ENCODE data around the gene MAVS. TPM values are rescaled to one million over a fixed set of nuclear protein-coding genes. Genes with fewer than 3 reads are reported as not detected.

MAVS gene
- total RNA-seq, 4 donors from 2014 or later: 39.6 to 94.4 (median 69.7) TPM

DNA sequence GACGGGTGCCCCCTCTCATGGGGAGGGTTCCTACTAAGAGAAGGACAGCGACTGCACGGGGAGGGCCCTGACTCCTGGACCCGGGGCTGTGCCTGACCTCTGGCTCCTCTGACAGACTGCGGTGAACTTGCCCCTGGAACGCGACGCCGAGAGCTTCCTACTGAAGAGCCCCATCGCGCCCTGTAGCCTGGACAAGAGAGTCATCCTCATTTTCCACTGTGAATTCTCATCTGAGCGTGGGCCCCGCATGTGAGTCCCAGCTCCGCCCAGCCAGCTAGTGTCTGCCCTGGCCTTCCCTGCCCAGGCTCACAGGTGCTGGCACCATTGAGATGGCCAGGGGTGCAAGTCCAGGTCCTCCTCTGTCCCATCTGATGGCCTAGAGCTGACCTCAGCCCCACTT, 43.3 kb upstream of the MAVS start:
- no peak overlapping the region for H3K4me3 ChIP-seq
- H3K9me3 ChIP-seq: no peaks in the 10 kb centered on the region
- H3K4me1 ChIP-seq: peaks cover 19 to 58% (median 25%) of the 10 kb centered on the region in 4 donors
- DNase-seq: peak in 1 of 3 donors; percentile 39
- TF ChIP-seq POLR2A (IDR thresholded peaks at IDR 0.05): no peak
- TF ChIP-seq, protein P1, sequence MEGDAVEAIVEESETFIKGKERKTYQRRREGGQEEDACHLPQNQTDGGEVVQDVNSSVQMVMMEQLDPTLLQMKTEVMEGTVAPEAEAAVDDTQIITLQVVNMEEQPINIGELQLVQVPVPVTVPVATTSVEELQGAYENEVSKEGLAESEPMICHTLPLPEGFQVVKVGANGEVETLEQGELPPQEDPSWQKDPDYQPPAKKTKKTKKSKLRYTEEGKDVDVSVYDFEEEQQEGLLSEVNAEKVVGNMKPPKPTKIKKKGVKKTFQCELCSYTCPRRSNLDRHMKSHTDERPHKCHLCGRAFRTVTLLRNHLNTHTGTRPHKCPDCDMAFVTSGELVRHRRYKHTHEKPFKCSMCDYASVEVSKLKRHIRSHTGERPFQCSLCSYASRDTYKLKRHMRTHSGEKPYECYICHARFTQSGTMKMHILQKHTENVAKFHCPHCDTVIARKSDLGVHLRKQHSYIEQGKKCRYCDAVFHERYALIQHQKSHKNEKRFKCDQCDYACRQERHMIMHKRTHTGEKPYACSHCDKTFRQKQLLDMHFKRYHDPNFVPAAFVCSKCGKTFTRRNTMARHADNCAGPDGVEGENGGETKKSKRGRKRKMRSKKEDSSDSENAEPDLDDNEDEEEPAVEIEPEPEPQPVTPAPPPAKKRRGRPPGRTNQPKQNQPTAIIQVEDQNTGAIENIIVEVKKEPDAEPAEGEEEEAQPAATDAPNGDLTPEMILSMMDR (IDR thresholded peaks at IDR 0.05): no peak
- H3K36me3 ChIP-seq: peaks cover 0 to 52% (median 0%) of the 10 kb centered on the region in 3 donors
- H3K27me3 ChIP-seq: no peaks in the 10 kb centered on the region
- no peak overlapping the region for H3K27ac ChIP-seq

DNA sequence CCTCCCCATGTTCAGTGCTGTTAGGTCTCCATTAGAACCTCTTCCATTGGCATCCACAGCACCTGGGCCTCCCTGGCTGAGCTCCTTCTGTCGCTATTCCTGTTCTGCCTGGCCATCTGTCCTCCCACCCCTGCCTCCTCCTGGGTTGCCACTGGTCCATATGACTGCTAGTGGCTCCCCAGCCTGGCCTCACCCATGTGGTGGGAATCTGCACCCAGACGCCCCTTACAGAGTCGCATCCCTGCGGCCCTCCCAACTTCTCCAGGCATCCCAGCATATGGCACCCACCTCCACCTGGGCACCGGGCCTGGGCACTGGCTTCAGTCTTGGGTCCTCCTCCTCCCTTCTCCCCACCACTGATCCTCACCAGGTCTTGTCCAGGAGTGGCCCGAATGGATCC, 42.8 kb upstream of the MAVS start:
- Histone ChIP-seq H3K36me3 (peaks cover 0 to 52% (median 0%) of the 10 kb centered on the region in 3 donors), H3K4me1 (peaks cover 16 to 58% (median 22%) of the 10 kb centered on the region in 4 donors), H3K9me3 (no peaks in the 10 kb centered on the region), H3K27ac (peak overlapping the region in 1 of 4 donors; percentile 94), H3K27me3 (no peaks in the 10 kb centered on the region), H3K4me3 (no peak overlapping the region)
- no peak for TF ChIP-seq POLR2A (IDR thresholded peaks at IDR 0.05)
- TF ChIP-seq, protein P1 (IDR thresholded peaks at IDR 0.05): no peak
- DNase-seq: peak in 1 of 3 donors; percentile 32

DNA sequence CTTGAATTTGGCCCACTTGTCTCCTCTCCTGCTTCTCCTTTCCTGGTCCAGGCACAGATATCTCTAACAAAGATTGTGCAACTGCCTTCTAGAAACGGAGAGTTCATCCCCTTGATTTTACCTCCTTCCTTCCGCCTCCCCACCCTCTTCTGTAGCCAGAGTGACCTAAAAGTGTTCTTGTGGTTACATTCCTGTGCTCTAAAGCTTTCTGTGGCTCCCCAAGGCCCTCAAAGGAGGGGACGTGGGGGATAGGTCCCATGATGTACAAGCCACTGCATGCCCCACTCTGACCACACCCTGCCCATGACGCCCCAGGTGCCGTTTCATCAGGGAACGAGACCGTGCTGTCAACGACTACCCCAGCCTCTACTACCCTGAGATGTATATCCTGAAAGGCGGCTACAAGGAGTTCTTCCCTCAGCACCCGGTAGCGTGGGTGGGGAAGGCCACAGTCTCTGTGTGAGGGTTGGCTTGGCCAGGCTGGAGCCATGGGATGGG, 42.3 kb upstream of the MAVS start:
- DNase-seq: no peak
- H3K36me3 ChIP-seq: peaks cover 0 to 52% (median 0%) of the 10 kb centered on the region in 3 donors
- no peaks in the 10 kb centered on the region for H3K9me3 ChIP-seq
- TF ChIP-seq, protein P1 (IDR thresholded peaks at IDR 0.05): no peak
- TF ChIP-seq POLR2A (IDR thresholded peaks at IDR 0.05): no peak
- H3K27me3 ChIP-seq: no peaks in the 10 kb centered on the region
- peaks cover 14 to 54% (median 19%) of the 10 kb centered on the region in 4 donors for H3K4me1 ChIP-seq
- H3K4me3 ChIP-seq: no peak overlapping the region
- H3K27ac ChIP-seq: peak overlapping the region in 3 of 4 donors; percentile 31 to 95 (median 94)

DNA sequence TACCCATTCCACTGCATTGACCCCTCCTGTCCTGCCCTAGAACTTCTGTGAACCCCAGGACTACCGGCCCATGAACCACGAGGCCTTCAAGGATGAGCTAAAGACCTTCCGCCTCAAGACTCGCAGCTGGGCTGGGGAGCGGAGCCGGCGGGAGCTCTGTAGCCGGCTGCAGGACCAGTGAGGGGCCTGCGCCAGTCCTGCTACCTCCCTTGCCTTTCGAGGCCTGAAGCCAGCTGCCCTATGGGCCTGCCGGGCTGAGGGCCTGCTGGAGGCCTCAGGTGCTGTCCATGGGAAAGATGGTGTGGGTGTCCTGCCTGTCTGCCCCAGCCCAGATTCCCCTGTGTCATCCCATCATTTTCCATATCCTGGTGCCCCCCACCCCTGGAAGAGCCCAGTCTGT, 41.9 kb upstream of the MAVS start:
- TF ChIP-seq POLR2A (IDR thresholded peaks at IDR 0.05): no peak
- TF ChIP-seq, protein P1 (IDR thresholded peaks at IDR 0.05): no peak
- H3K36me3 ChIP-seq: peaks cover 0 to 52% (median 0%) of the 10 kb centered on the region in 3 donors
- H3K27me3 ChIP-seq: no peaks in the 10 kb centered on the region
- H3K4me1 ChIP-seq: peaks cover 10 to 49% (median 15%) of the 10 kb centered on the region in 4 donors
- peak overlapping the region in 3 of 4 donors; percentile 31 to 95 (median 94) for H3K27ac ChIP-seq
- H3K9me3 ChIP-seq: no peaks in the 10 kb centered on the region
- peak in 1 of 3 donors; percentile 39 for DNase-seq
- no peak overlapping the region for H3K4me3 ChIP-seq

DNA sequence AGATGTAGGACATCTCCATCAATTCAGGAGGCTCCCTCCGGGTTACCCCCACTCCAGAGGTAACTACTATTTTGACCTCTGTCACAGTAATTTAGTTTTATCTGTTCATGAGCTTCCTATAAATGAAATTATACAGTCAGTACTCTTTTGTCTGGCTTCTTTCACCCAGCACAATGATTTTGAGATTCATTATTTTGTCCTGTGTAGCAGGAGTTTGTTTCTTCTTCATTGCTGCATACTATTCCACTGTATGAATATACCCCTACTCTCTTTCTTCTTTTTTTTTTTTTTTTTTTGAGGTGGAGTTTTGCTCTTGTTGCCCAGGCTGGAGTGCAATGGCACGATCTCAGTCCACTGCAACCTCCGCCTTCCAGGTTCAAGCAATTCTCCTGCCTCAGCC, 38.1 kb upstream of the MAVS start:
- peaks cover 0 to 19% (median 0%) of the 10 kb centered on the region in 3 donors for H3K36me3 ChIP-seq
- no peak for DNase-seq
- no peaks in the 10 kb centered on the region for H3K27me3 ChIP-seq
- H3K27ac ChIP-seq: peak overlapping the region; percentile 43 to 95 (median 90)
- H3K4me3 ChIP-seq: no peak overlapping the region
- TF ChIP-seq POLR2A (IDR thresholded peaks at IDR 0.05): no peak
- TF ChIP-seq, protein P1 (IDR thresholded peaks at IDR 0.05): no peak
- no peaks in the 10 kb centered on the region for H3K9me3 ChIP-seq
- H3K4me1 ChIP-seq: peaks cover 0 to 66% (median 12%) of the 10 kb centered on the region in 4 donors
